HG02885 (cell line): ENCODE data around the gene ENTREP1.
"Not testable (repeated sequence)": the region's sequence is repeated elsewhere in the genome, so short reads cannot be mapped to it uniquely, and the experiment has no call there.

Experiments
- ATAC-seq: cut with Tn5 transposase; IDR thresholded peaks from one replicate; pipeline ENCODE4 v1.9.1; 2021; ENCODE audit warnings: mild to moderate bottlenecking; ENCODE audit not compliant: unreplicated experiment, poor library complexity

ENTREP1 gene

DNA sequence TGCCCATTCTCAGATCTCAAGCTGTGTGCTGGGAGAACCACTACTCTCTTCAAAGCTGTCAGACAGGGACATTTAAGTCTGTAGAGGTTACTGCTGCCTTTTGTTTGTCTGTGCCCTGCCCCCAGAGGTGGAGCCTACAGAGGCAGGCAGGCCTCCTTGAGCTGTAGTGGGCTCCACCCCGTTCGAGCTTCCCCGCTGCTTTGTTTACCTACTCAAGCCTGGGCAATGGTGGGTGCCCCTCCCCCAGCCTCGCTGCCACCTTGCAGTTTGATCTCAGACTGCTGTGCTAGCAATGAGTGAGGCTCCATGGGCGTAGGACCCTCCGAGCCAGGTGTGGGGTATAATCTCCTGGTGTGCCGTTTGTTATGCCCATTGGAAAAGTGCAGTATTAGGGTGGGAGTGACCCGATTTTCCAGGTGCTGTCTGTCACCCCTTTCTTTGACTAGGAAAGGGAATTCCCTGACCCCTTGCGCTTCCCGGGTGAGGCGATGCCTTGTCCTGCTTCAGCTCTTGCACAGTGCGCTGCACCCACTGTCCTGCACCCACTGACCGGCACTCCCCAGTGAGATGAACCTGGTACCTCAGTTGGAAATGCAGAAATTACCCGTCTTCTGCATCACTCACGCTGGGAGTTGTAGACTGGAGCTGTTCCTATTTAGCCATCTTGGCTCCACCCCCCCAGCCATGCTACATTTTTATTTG is 115.4 kb downstream of the ENTREP1 start:
- ATAC-seq: not testable (repeated sequence)
